Adipose tissue (tissue), 3 donors: ENCODE results near the gene GTF2H2. TPM values are rescaled to one million over a fixed set of nuclear protein-coding genes. Genes with fewer than 3 reads are reported as not detected.
"Not testable (repeated sequence)": the region's sequence is repeated elsewhere in the genome, so short reads cannot be mapped to it uniquely, and the experiment has no call there.

Experiments
- H3K27ac ChIP-seq: one replicate; pipeline ENCODE4 v1.5.1; 2013; ENCODE audit warnings: low read depth, low read length
- WGBS, 3 donors: extraction: QIAGEN DNeasy Blood & Tissue Kit; methylation state at CpG; one replicate each; pipeline ENCODE4 v1.1.7; 2013; 5-methylcytosine and 5-hydroxymethylcytosine counted together
- polyA plus RNA-seq, 3 donors: library from polyadenylated mRNA; stranded (reverse); fragments of 200-250 nt; gene quantifications; one replicate each; pipeline ENCODE4 v1.2.3, GENCODE V29; 2013
- donor health status: healthy with polysubstance abuse.
- donor health status: Bipolar disorder and iron deficiency.
- donor health status: healthy.

Gene GTF2H2
- polyA plus RNA-seq, 3 donors = 5.4 to 5.8 (median 5.8) TPM

DNA sequence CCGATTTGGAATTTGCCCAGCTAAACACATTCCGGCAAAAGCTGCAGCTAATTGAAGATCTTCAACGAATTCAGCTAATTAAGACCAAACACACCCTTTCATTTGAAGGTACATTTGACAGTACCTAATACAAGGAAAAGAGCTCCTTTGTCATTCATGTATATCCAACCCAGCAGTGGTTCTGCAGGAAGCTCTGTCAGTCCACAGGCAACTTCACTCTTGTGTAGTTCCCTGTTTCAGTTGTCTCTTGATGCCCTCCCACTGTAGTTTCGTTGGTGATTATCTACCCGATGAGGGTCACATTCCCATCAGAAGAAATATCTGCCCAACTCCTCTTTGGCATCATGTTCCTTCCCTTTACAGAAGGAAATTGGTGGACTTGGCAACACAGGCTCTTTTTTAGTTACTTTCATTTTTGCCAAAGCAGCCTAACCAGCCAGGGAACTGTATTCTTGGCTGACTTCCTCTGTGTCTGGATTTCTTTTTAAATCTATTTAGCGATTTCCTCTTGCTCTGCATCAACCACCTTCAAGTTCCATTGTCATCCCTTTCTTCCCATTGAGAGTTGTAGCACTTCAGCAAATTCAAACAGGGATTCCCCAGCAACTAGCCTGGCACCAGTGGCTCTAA is 49.0 kb downstream of the GTF2H2 start:
- not testable (repeated sequence) for H3K27ac ChIP-seq
- no CpG with 5 or more reads among the region's 6 CpGs for WGBS, 3 donors

DNA sequence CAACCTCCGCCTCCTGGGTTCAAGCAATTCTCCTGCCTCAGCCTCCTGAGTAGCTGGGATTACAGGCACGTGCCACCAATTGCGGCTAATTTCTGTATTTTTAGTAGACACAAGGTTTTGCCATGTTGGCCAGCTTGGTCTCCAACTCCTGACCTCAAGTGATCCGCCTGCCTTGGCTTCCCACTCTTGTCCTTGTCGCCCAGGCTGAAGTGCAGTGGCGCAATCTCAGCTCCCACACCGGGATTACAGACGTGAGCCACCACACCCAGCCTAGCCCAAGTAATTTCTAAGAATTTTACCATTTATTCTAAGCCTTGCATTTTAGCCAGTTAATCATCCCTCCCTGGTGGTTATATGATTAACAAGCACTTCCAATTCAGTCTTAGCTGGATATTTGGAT is 53.3 kb downstream of the GTF2H2 start:
- 72 to 86% (median 76%) methylated on average over 8 of the region's 8 CpGs for WGBS, 3 donors

DNA sequence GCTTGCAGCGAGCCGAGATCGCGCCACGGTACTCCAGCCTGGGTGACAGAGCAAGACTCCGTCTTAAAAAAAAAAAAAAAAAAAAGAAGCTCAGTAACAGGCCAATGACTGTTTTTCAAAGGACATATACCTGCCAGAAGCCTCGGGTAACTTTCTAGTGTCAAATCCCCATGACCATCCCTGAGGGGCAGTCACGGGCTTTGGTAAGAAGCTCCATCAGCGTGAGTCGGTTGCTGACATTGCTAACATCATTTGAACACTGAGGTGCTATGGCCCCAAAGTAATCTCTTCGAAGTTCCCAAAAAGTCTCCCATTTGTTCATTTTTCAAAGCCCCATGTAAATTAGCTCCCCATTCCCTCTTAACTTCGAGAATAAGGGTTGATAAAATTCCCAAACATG is 53.9 kb downstream of the GTF2H2 start:
- 85 to 88% (median 87%) methylated on average over 12 of the region's 12 CpGs for WGBS, 3 donors
- H3K27ac ChIP-seq = no peak overlapping the region

More for the DNA sequence above, 53.3 kb downstream of the GTF2H2 start:
- no peak overlapping the region for H3K27ac ChIP-seq

DNA sequence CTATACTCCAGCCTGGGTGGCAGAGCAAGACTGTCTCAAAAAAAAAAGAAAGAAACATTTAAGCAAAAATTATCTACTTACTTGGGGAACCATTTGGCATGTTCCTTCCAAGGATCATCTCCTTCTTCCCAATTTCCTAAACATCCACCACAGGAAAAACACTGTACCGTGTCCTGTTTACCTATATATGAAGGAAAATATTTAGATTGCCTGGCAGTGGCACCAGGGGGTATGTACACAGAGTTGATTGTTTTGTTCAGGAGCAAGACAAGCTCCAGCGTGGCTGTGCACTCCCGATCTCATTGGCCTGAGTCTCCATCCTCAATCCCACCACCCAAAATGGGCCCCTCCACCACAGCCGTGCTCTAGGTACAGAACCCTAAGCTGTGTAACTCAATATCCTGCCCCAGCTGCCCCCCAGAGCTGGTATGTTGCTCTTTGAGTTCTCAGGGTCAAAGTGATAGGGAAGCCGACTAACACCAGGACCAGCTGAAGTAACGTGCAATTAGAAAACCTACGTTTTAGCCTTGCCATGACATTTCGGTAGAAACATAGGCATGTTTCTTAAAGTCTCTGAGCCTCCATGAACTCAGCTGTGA is 56.2 kb downstream of the GTF2H2 start:
- H3K27ac ChIP-seq = no peak overlapping the region
- 60 to 86% (median 86%) methylated on average over 8 of the region's 8 CpGs for WGBS, 3 donors

DNA sequence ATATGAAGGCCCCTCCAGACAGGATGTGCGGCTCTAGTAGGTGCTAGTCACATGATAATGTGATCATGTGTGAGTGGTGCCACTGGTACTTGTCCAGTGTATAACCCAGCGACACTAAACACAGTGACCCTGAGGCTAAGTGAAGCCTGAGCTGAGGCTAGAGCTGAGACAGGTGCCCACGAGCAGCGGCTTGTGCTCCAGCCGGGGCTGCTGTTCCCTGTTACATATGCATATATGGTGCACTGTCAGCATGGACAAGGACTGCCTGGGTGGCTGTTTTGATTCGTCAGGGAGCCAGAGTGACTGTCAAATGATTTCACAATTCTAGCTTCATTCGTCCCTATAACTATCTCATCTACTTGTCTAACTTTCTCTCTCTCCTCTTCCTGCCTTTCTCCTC is 60.5 kb downstream of the GTF2H2 start:
- WGBS, 3 donors = 14 to 81% (median 49%) methylated on average over 1 to 3 of the region's 7 CpGs
- not testable (repeated sequence) for H3K27ac ChIP-seq

Other genes starting within 250 kb of the GTF2H2 start
- gene SERF1A, start 167.0 kb downstream of the GTF2H2 start, polyA plus RNA-seq = 1 to 10 TPM in 2 of 3 donors, under 1 TPM in 1; 0.81 to 3.6 (median 1.5) TPM
- gene SMN1, start 142.6 kb downstream of the GTF2H2 start, polyA plus RNA-seq = 10 to 100 TPM; 14.4 to 43.3 (median 22.6) TPM
- 10 to 100 TPM in 1 of 3 donors, 1 to 10 TPM in 2; 2.5 to 12.6 (median 8.4) TPM for gene NAIP, start 42.3 kb downstream of the GTF2H2 start, polyA plus RNA-seq